H54 (cell line): ENCODE measurements around the gene RASGRP2.

ENCODE experiments used
- DNase-seq: peaks from one replicate; pipeline ENCODE4 v3.0.0; 2011; ENCODE audit warnings: low spot score, mixed read lengths; ENCODE audit not compliant: insufficient read length
- FAIRE-seq: peaks from 3 replicates; lab custom pipeline; 2011; peaks lifted over from hg19 to GRCh38; lab: Jason Lieb, UNC
- POLR2A ChIP-seq: IDR thresholded peaks from 2 replicates; pipeline ENCODE4 v1.6.1; 2011; ENCODE audit warnings: low read depth, mild to moderate bottlenecking, low read length

The RASGRP2 gene

DNA sequence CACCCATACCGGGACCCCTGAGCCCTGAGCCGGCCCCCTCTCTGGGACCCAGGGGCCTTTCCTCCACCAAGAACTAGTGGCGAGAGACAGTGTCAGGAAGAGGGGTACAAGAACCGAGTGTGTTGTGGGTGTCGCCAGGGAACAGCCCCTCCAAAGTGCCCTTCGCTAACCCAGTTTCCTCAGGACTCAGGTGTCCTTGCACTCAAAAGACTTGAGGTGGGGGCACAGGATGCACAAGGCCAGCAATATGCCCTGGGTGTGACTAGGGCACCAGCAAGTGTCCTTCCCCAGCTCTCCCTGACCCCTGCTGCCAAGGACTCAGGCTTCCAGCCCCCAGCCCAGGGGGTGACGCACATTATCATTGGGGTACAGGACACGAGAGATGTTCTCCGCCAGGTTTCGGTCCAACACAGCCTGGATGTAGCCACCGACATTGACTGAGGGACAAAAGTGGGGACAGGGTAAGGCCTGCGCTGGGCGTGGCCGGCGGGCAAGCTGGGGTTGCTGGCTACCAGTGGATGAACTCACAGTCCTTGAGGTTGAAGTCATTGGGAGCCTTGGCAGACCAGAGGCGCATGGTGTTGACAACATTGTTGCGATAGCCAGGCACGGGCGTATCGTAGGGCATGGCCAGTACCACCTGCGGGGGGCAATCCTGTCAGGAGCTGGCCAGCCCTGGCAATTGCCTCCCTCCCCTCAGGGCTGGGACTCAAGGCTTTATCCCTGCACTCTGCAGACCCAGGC lies 11.1 kb upstream of the RASGRP2 start:
- FAIRE-seq (no peak), DNase-seq (no peak)
- TF ChIP-seq POLR2A, result no peak

DNA sequence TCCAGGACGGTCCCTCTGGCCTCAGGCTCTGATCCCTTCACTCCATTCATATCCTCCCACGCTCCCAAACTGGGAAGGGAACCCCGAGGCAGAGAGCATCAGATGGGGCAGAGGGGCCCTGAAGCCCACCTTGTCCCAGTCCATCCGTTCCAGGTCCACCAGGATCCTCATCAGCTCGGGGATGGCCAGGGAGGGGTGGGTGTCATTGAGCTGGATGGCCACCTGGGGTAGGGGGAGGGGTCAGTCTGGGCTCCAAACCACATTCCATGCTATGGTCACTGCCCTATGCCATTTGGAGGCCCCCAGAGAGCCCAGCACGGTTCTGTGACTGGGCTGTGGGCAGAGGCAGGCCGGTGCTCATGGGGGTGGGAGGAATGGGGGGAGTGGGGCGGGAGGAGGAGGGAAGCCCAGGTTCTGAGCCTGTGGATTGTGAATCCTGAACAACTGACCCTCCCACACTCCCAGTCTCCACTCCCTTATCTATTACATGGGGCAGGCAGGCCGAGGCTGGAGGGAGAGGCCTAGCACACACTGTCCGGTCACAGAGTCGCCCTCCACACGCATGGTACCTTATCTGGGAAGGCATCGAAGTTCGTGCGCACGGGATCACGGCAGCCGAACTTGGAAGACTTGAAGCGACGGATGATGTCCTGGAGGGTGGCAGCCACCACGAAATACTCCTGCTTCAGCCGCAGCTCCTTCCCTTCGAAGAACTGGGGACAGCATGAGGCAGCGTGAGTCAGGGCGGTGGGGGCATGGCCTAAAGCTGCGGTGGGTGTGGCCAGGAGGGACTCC lies 10.4 kb upstream of the RASGRP2 start:
- DNase-seq (no peak), FAIRE-seq (no peak)
- TF ChIP-seq POLR2A, result no peak

DNA sequence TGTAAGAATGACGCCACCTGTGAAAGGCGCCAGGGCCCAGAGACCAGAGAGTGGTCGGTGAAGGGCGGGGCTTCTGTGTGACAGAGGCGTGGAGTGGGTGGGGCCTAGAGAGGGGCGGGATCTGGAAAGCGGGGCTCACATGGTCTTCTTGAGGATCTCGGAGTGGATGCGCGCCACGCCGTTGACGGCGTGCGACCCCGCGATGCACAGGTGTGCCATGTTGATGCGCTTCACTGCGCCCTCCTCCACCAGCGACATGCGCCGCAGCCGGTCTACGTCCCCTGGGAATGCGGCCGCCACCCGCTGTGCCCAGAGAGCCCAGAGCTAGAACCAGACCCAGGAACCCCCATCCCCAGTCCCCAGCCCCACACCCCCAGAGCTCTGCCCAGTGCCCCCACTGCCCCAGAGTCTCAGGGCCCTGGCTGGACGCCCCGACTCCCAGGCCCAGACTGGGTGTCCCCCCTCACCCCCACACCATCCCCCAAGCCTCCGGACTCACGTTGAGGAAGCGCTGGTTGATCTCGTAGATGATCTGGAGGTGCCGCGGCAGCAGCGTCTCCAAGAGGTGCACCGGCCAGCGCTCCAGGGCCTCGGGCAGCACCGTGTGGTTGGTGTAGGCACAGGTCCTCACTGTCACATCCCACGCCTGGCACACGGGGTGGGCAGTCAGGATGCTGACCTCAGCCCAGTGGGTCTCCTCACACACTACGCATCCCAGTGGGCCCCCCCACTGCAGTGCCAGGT lies 9.6 kb upstream of the RASGRP2 start:
- no peak for TF ChIP-seq POLR2A
- FAIRE-seq (no peak), DNase-seq (no peak)

DNA sequence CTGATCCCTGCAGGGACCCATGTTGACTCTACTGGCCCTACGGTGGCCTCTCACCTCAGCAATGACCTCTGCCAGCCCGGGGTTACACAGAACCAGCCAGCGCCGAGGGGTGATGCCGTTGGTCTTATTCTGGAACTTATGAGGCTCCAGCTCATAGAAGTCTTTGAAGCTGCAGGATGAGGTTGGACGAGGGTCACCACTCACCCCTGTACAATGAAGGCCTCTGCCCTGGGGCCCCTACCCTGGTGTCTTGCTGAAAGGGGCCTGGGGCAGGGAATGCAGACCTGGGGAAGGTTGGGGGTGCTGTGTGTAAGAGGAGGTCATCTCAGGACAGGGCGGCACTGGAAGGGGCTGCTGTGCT lies 9.1 kb upstream of the RASGRP2 start:
- DNase-seq, result no peak
- no peak for TF ChIP-seq POLR2A
- FAIRE-seq, result no peak

DNA sequence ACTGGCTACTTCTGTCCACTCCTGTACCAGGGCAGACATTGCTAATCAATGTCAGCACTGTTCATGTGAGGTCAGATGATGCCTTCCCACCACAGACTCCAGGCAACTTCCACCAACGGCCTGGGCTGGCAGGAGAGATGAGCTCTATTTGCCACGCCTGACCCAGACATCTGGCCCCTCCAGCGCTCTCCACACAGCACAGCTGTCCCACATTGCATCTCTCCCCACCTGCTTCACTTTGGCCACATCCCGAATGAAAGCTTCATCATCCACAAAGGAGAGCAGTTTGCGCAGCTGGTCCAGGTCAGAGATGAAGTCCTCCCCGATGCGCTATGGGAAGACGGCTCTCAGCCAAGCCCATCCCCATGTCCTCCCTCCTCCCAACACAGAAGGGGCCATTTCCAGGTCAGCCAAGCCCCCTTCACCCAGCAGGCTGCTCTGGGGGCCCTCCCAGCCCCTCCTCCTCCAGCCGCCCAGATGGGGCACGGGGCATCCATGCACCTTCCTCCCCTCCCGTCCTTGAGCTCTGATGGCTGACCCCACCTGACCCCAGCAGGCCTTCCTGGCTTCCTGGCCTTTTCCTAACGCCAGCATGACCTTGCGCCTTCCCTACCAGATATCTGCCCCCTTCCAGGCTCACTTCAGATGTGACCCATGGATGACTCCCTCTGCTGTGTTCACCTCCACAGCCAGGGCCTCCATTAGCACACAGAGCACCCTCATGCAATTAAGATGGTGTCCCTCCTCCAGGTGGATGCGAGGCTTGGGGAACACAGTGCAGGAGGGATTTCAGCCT lies 8.4 kb upstream of the RASGRP2 start:
- FAIRE-seq, result no peak
- no peak for DNase-seq
- no peak for TF ChIP-seq POLR2A

GRCh38 chr11:64751580-64751979 lies 7.6 kb upstream of the RASGRP2 start:
- DNase-seq (no peak), FAIRE-seq (no peak)
- no peak for TF ChIP-seq POLR2A

DNA sequence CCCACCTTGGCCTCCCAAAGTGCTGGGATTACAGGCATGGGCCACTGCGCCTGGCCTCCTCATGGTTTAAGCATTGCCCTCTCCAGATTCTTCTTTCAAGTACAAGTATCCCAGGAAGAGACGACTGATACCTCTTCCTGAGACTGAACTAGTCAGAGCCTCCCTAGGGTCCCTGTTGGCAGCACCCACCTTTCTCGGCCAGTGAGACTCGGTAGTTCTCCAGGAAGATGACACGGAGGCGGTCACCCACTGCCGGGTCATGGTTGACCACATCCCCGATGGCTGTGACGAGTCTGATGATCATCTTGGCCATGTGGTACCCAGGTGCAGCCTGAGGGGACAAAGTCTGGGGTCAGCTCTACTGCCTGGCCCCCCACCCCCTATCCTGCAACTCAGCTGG lies 7.2 kb upstream of the RASGRP2 start:
- FAIRE-seq (no peak), DNase-seq (no peak)
- TF ChIP-seq POLR2A, result no peak

DNA sequence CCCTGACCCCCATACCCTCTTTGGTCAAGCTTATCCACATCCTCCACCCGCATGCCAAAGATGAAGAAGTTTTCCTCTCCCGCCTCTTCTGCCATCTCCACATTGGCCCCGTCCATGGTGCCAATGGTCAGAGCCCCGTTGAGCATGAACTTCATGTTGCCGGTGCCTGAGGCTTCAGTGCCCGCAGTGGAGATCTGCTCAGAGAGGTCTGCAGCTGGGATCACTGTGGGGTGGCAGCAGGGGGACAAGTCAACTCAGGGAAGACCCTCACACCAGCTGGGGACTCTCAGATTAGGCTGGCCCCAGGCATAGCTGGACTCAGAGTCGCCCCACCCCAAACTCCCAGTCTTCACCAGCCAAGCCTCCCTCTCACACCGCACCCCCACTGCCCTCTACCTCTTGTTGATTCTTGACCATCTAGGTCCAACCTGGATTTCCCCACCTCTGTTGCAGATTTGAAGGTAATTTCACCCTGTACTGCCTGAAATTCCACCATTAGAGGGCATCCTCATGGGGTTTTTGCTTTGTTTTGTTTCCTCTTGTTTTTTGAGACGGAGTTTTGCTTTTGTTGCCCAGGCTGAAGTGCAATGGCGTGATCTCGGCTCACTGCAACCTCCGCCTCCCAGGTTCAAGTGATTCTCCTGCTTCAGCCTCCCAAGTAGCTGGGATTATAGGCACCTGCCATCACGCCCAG lies 6.6 kb upstream of the RASGRP2 start:
- TF ChIP-seq POLR2A, result no peak

DNA sequence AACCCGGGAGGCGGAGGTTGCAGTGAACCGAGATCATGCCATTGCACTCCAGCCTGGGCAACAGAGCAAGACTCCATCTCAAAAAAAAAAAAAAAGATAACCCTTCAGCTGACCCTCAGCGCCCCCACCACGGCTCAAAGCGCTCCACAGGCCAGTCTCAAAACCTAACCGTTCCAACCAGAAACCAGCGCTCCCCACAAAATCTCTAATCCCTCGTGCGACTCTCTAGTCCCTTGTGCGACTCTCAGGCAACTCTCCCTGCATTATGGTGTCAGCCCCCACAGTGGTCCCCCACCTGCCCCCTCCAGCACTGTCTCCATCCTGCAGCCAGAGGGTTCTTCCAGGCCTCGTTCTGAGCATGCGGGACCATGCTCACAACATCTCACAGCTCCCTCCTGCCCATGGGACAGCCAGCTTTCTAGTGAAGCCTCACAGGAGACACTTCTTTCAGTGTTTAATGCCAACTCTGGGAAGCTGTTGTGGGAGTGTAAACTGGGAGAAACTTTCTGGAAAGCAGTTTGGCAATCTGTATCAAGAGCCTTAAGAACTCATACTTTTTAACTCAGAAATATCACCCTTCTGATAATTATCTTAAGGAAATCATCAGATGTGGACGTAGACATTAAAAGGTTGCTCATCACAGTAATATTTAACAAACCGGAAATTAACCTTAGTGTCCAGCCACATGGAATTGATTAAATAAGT lies 4.2 kb upstream of the RASGRP2 start:
- no peak for FAIRE-seq

More for the DNA sequence above, 6.6 kb upstream of the RASGRP2 start:
- FAIRE-seq (no peak), DNase-seq (no peak)

DNA sequence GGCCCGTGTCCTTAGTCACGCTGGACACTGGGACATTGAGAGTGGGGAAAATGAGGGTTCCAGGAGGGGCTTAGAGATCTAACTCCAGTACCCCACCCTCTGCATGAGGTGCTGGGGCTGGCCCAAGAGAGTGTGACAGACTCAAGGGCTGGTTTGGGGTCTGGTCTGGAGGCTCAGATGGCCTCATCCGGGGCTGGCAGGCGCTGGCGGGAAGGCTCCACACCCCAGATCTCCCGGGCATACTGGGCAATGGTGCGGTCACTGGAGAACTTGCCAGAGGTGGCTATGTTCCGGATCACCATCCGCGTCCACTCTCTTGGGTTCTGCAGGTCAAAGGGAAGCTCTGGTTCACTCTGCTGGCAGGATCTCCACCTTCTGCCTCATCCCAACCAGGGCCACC lies 2.5 kb upstream of the RASGRP2 start:
- no peak for FAIRE-seq
- DNase-seq, result no peak
- TF ChIP-seq POLR2A, result no peak

More for the DNA sequence above, 4.2 kb upstream of the RASGRP2 start:
- DNase-seq, result no peak
- no peak for TF ChIP-seq POLR2A

DNA sequence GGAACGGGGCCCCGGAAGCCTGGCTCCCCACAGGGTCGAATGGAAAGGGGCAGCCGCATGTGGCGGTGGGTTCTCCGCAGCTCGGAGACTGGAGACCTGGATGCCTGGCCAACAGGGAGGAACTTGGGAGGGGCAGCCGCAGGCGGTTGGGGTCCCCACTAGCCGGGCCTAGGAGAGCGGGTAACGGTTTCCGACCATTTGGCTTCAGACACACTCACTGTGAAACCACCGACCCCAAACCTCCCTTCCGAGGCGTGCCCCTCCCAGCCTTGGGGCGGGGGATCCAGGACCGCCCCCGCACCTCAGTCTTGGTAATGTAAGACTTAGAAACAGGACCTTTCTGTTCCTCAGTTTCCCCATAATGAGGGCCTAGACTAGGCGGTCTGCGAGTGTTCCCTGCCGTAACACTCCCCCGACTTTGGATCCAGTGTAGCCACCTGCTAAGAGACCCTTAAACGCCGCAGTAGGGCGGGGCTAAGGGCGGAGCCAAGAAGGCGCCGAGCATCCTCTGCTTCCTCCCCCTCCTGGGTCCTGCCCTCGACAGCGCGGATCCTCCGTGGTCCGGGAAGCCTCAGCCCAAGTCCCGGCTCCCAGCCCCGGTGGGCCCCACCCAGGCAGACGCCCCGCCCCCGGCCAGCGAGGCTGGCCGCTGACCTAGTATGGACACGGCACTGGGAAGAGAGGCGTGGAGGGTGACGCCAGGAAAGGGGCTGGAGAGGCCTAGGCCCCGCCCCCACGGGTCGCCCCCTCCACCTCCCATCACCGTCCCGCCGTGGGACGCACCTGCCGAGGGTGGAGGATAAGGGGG lies 1.8 kb upstream of the RASGRP2 start:
- peak; percentile 93 for DNase-seq
- FAIRE-seq, result no peak
- TF ChIP-seq POLR2A, result no peak

- no peak for TF ChIP-seq POLR2A
- no peak for DNase-seq
- no peak for FAIRE-seq
Observed at GRCh38 chr11:64745189-64745520, 1.2 kb upstream of the RASGRP2 start.
